ENCODE measurements around the gene GPC3.

Gene GPC3

GRCh38 chrX:133951098-133951497 lies 34.3 kb downstream of the GPC3 start:
- TF ChIP-seq TEAD4 (IDR thresholded peaks at IDR 0.05), result no peak
- no peak for TF ChIP-seq RAD21 (IDR thresholded peaks at IDR 0.05; ENCODE audit: low read depth)
- no peak for TF ChIP-seq ZBTB7A (IDR thresholded peaks at IDR 0.05; ENCODE audit: low read depth)
- no peak for TF ChIP-seq TAF1 (IDR thresholded peaks at IDR 0.05; ENCODE audit: low read depth)
- TF ChIP-seq MAX (IDR thresholded peaks at IDR 0.05), result no peak
- no peak for TF ChIP-seq YY1 (IDR thresholded peaks at IDR 0.05; ENCODE audit: low read depth)

- no peak for TF ChIP-seq CEBPB (IDR thresholded peaks at IDR 0.05)
- TF ChIP-seq NFIC (IDR thresholded peaks at IDR 0.05), result no peak
- TF ChIP-seq TCF12 (IDR thresholded peaks at IDR 0.05; ENCODE audit: low read depth), result no peak
- TF ChIP-seq MAX (IDR thresholded peaks at IDR 0.05), result no peak
- no peak for TF ChIP-seq RAD21 (IDR thresholded peaks at IDR 0.05; ENCODE audit: low read depth)
- TF ChIP-seq ZBTB7A (IDR thresholded peaks at IDR 0.05; ENCODE audit: low read depth), result no peak
- no peak for TF ChIP-seq USF1 (IDR thresholded peaks at IDR 0.05)
- TF ChIP-seq CREB1 (IDR thresholded peaks at IDR 0.05; ENCODE audit: low read depth), result no peak
- TF ChIP-seq TAF1 (IDR thresholded peaks at IDR 0.05; ENCODE audit: low read depth), result no peak
- TF ChIP-seq TEAD4 (IDR thresholded peaks at IDR 0.05), result no peak
- no peak for TF ChIP-seq REST (IDR thresholded peaks at IDR 0.05; ENCODE audit: low read depth)
- TF ChIP-seq YY1 (IDR thresholded peaks at IDR 0.05; ENCODE audit: low read depth), result no peak
- no peak for TF ChIP-seq EP300 (IDR thresholded peaks at IDR 0.05; ENCODE audit: borderline replicate concordance)
- no peak for TF ChIP-seq FOXM1 (IDR thresholded peaks at IDR 0.05; ENCODE audit: borderline replicate concordance, low read depth)
- no peak for TF ChIP-seq EGR1 (IDR thresholded peaks at IDR 0.05)
These were observed 35.2 kb downstream of the GPC3 start for GRCh38 chrX:133950214-133950613.

- no peak for TF ChIP-seq USF1 (IDR thresholded peaks at IDR 0.05)
- no peak for TF ChIP-seq REST (IDR thresholded peaks at IDR 0.05; ENCODE audit: low read depth)
- no peak for TF ChIP-seq YY1 (IDR thresholded peaks at IDR 0.05; ENCODE audit: low read depth)
- no peak for TF ChIP-seq EP300 (IDR thresholded peaks at IDR 0.05; ENCODE audit: borderline replicate concordance)
- no peak for TF ChIP-seq FOXM1 (IDR thresholded peaks at IDR 0.05; ENCODE audit: borderline replicate concordance, low read depth)
- TF ChIP-seq MAX (IDR thresholded peaks at IDR 0.05), result no peak
- TF ChIP-seq CREB1 (IDR thresholded peaks at IDR 0.05; ENCODE audit: low read depth), result no peak
- no peak for TF ChIP-seq RAD21 (IDR thresholded peaks at IDR 0.05; ENCODE audit: low read depth)
These were observed 36.5 kb downstream of the GPC3 start for GRCh38 chrX:133948895-133949294.

GRCh38 chrX:133947996-133948395 lies 37.4 kb downstream of the GPC3 start:
- TF ChIP-seq YY1 (IDR thresholded peaks at IDR 0.05; ENCODE audit: low read depth) (no peak), CREB1 (IDR thresholded peaks at IDR 0.05; ENCODE audit: low read depth) (no peak), CEBPB (IDR thresholded peaks at IDR 0.05) (no peak), USF1 (IDR thresholded peaks at IDR 0.05) (no peak), EGR1 (IDR thresholded peaks at IDR 0.05) (no peak), TEAD4 (IDR thresholded peaks at IDR 0.05) (no peak), TAF1 (IDR thresholded peaks at IDR 0.05; ENCODE audit: low read depth) (no peak), ZBTB7A (IDR thresholded peaks at IDR 0.05; ENCODE audit: low read depth) (no peak), FOXM1 (IDR thresholded peaks at IDR 0.05; ENCODE audit: borderline replicate concordance, low read depth) (no peak), MAX (IDR thresholded peaks at IDR 0.05) (no peak), TCF12 (IDR thresholded peaks at IDR 0.05; ENCODE audit: low read depth) (no peak), REST (IDR thresholded peaks at IDR 0.05; ENCODE audit: low read depth) (no peak), RAD21 (IDR thresholded peaks at IDR 0.05; ENCODE audit: low read depth) (no peak), NFIC (IDR thresholded peaks at IDR 0.05) (no peak)

Data from Ishikawa (cell line).